Gastrocnemius medialis (tissue), 4 donors: ENCODE measurements around the gene DYNLT5.

Source experiments
- CTCF ChIP-seq, 5 experiments: fragments of 450-650 bp in 3 of 5; fragments of 200-600 bp in 2 of 5; sonication (generic) in 2 of 5; IDR thresholded peaks in 4 of 5; conservative IDR thresholded peaks in 1 of 5; 1 replicate in 4 of 5; 2 replicates in 1 of 5; pipeline ENCODE4 v1.5.1; 2016 to 2019; ENCODE audit warnings: antibody characterized with exemption in 5 of 5, mild to moderate bottlenecking in 3 of 5, moderate library complexity in 3 of 5
- POLR2A ChIP-seq, 2 donors: fragments of 450-650 bp; IDR thresholded peaks; one replicate each; pipeline ENCODE4 v1.6.1; 2017; ENCODE audit warnings: antibody characterized with exemption in 2 of 2, mild to moderate bottlenecking in 2 of 2, moderate library complexity in 2 of 2

- TF ChIP-seq CTCF (IDR thresholded peaks at IDR 0.05 in 4 of 5, conservative IDR thresholded peaks at IDR 0.05 in 1 of 5) (no peak), POLR2A (IDR thresholded peaks at IDR 0.05) (no peak)
Observed at GRCh38 chr1:66737836-66738235, 14.4 kb upstream of the DYNLT5 start.
